HepG2 (cell line): Measurements from ENCODE around the gene PHRF1. TPM values are rescaled to one million over a fixed set of nuclear protein-coding genes. Genes with fewer than 3 reads are reported as not detected.

Experiments
- PAWR ChIP-seq: sonication (generic); formaldehyde crosslinking; IDR thresholded peaks from 2 replicates; pipeline ENCODE4 v1.4.0; 2020; ENCODE audit warnings: missing genetic modification reagents, mild to moderate bottlenecking, borderline replicate concordance
- SPEN ChIP-seq: sonication (generic); formaldehyde crosslinking; IDR thresholded peaks from 2 replicates; pipeline ENCODE4 v1.5.1; 2020; ENCODE audit warnings: low read depth, mild to moderate bottlenecking, missing genetic modification reagents
- ZBTB40 ChIP-seq, 2 experiments: fragments of 450-650 bp in 1 of 2; sonication (generic) in 1 of 2; formaldehyde crosslinking in 1 of 2; IDR thresholded peaks; 2 replicates each; pipeline versions ENCODE4 v1.6.1 to v1.8.0; 2016 to 2022; ENCODE audit warnings: antibody characterized with exemption in 1 of 2, mild to moderate bottlenecking in 1 of 2, missing genetic modification reagents in 1 of 2
- ZBTB7B ChIP-seq: sonication (generic); formaldehyde crosslinking; IDR thresholded peaks from 2 replicates; pipeline ENCODE4 v1.4.0; 2020; ENCODE audit warnings: missing genetic modification reagents
- ZFX ChIP-seq: sonication (generic); formaldehyde crosslinking; IDR thresholded peaks from 2 replicates; pipeline ENCODE4 v1.4.0; 2020; ENCODE audit warnings: mild to moderate bottlenecking, low read depth, missing genetic modification reagents, moderate library complexity
- ZMAT3 ChIP-seq: sonication (generic); formaldehyde crosslinking; conservative IDR thresholded peaks from 2 replicates; pipeline ENCODE4 v1.7.0; 2021; ENCODE audit warnings: missing genetic modification reagents
- ZNF891 ChIP-seq: sonication (generic); formaldehyde crosslinking; IDR thresholded peaks from 2 replicates; pipeline ENCODE4 v1.5.0; 2020; ENCODE audit warnings: mild to moderate bottlenecking, missing genetic modification reagents
- polyA plus RNA-seq, 8 experiments: library from polyadenylated mRNA; depleted of rRNA in 3 of 8; stranded (reverse) in 7 of 8; unstranded in 1 of 8; fragments of >200 nt; fragmentation: Illumina TruSeq in 4 of 8; extraction: Trizol in 4 of 8; gene quantifications; 2 replicates each; pipeline versions ENCODE4 v1.2.1 to v1.2.3, GENCODE V29; 2011 to 2016; ENCODE audit warnings: low read depth in 4 of 8, missing spikeins in 1 of 8, mixed read lengths in 1 of 8; ENCODE audit not compliant: insufficient read depth in 1 of 8
- total RNA-seq, 5 experiments: library from RNA; depleted of rRNA; stranded (reverse); fragments of >200 nt; fragmentation: Illumina TruSeq; extraction: Trizol; gene quantifications; 2 replicates each; pipeline ENCODE4 v1.2.3, GENCODE V29; 2016; ENCODE audit warnings: low read depth in 1 of 5
- TF ChIP-seq, protein P1 (sequence below): sonication (generic); formaldehyde crosslinking; IDR thresholded peaks from 2 replicates; pipeline ENCODE4 v1.5.0; 2020; ENCODE audit warnings: mild to moderate bottlenecking, missing genetic modification reagents, borderline replicate concordance
- TF ChIP-seq, protein P2 (sequence below): sonication (generic); formaldehyde crosslinking; IDR thresholded peaks from 2 replicates; pipeline ENCODE4 v1.4.0; 2020; ENCODE audit warnings: low read depth, missing genetic modification reagents

The PHRF1 gene
- total and polyA plus RNA-seq, 2 of the 13 experiments (the other 11 are each of a cell fraction or from before 2014, with no cell fraction given), result 8.2 to 16.7 TPM

DNA sequence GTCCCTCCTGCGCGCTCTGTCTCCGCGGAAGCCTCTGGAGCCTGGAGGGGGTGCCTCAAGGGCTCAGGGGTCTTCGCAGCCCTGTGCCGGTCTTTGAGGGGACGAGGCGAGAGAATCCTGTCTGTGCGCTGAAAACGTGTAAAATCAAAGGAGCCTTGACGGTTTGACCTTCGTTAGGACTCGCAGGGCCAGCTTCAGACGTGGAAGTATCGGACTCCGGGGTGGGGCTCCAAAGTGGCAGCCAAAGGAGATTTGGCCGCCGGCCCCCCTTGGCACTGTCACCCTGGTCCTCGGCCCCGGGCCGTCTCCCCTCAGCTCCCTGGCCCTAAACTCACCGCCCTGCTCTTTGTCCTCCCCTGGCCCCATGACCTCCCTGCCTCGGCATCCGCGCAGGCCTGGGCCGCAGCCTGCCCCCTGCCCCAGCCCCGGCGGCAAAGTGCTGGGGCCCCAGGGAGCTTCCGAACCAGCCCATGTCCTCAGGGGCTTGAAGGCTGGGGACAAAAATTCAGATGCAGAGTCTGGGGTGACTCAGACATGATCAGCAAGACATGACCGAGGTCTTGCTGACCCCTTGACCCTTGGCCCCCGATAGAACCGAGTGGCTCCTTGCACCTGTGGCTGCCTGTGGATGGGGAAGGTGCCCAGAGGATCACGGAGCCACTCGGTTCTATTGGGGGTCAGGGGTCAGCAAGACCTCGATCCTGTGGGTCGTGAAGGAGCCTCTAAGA, 6.9 kb upstream of the PHRF1 start (continued):
- TF ChIP-seq, protein P1, sequence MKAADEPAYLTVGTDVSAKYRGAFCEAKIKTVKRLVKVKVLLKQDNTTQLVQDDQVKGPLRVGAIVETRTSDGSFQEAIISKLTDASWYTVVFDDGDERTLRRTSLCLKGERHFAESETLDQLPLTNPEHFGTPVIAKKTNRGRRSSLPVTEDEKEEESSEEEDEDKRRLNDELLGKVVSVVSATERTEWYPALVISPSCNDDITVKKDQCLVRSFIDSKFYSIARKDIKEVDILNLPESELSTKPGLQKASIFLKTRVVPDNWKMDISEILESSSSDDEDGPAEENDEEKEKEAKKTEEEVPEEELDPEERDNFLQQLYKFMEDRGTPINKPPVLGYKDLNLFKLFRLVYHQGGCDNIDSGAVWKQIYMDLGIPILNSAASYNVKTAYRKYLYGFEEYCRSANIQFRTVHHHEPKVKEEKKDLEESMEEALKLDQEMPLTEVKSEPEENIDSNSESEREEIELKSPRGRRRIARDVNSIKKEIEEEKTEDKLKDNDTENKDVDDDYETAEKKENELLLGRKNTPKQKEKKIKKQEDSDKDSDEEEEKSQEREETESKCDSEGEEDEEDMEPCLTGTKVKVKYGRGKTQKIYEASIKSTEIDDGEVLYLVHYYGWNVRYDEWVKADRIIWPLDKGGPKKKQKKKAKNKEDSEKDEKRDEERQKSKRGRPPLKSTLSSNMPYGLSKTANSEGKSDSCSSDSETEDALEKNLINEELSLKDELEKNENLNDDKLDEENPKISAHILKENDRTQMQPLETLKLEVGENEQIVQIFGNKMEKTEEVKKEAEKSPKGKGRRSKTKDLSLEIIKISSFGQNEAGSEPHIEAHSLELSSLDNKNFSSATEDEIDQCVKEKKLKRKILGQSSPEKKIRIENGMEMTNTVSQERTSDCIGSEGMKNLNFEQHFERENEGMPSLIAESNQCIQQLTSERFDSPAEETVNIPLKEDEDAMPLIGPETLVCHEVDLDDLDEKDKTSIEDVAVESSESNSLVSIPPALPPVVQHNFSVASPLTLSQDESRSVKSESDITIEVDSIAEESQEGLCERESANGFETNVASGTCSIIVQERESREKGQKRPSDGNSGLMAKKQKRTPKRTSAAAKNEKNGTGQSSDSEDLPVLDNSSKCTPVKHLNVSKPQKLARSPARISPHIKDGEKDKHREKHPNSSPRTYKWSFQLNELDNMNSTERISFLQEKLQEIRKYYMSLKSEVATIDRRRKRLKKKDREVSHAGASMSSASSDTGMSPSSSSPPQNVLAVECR, result peak; percentile 17; the same call in 1 of the 2 replicates
- peak; percentile 68; the same call in 1 of the 2 replicates for TF ChIP-seq ZBTB7B (CRISPR knock-in tag)
- TF ChIP-seq, protein P2, sequence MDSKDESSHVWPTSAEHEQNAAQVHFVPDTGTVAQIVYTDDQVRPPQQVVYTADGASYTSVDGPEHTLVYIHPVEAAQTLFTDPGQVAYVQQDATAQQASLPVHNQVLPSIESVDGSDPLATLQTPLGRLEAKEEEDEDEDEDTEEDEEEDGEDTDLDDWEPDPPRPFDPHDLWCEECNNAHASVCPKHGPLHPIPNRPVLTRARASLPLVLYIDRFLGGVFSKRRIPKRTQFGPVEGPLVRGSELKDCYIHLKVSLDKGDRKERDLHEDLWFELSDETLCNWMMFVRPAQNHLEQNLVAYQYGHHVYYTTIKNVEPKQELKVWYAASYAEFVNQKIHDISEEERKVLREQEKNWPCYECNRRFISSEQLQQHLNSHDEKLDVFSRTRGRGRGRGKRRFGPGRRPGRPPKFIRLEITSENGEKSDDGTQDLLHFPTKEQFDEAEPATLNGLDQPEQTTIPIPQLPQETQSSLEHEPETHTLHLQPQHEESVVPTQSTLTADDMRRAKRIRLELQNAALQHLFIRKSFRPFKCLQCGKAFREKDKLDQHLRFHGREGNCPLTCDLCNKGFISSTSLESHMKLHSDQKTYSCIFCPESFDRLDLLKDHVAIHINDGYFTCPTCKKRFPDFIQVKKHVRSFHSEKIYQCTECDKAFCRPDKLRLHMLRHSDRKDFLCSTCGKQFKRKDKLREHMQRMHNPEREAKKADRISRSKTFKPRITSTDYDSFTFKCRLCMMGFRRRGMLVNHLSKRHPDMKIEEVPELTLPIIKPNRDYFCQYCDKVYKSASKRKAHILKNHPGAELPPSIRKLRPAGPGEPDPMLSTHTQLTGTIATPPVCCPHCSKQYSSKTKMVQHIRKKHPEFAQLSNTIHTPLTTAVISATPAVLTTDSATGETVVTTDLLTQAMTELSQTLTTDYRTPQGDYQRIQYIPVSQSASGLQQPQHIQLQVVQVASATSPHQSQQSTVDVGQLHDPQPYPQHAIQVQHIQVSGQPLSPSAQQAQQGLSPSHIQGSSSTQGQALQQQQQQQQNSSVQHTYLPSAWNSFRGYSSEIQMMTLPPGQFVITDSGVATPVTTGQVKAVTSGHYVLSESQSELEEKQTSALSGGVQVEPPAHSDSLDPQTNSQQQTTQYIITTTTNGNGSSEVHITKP, result peak; percentile 84; the same call in 1 of the 2 replicates
- 0 out of 2 replicates have a peak, but pooled peaks have one; percentile 23 for TF ChIP-seq SPEN (CRISPR knock-in tag)
- TF ChIP-seq ZMAT3 (CRISPR knock-in tag), result no peak
- TF ChIP-seq ZFX, result peak; percentile 84
- TF ChIP-seq PAWR (CRISPR knock-in tag), result 0 out of 2 replicates have a peak, but pooled peaks have one; percentile 61
- no peak for TF ChIP-seq ZBTB40 (IDR thresholded peaks at IDR 0.05)
- peak; percentile 42; the same call in 1 of the 2 replicates for TF ChIP-seq ZBTB40 (CRISPR knock-in tag; IDR thresholded peaks at IDR 0.05)
- TF ChIP-seq ZNF891 (CRISPR knock-in tag), result peak; percentile 32; the same call in 1 of the 2 replicates
